ENCODE measurements around the gene MINDY4.
A peak's percentile ranks its signal among the peaks of the same experiment; 100 is the strongest.

MINDY4 gene

DNA sequence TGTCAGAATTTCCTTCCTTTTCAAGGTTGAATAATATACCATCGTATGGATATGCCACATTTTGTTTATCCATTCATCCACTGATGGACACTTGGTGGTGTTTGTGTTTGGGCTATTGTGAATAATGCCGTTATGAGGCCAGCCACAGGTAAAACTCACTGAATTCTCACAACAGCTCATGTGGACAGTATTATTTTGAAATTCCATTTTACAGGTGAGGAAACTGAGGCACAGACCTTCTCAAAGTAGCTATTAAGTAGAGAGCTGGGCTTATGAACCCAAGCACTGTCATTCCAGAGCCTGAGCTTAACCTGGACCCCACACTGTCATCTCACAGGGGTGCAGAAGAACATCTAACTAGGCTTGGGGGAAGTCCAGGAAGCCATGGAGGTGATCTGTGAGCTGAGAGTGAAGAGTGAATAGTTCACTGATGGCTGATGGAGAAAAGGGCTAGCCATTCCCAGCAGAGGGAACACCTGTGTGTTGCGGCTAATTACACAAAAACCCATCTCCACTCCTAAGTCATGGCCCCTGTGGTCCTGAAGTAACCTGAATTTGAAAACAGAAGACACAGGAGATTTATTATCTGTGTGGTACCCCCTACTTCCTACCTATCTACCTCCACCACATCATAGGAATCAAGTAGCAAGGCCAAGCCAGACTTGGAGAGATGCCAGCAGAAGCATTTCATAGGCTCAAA is 10.6 kb upstream of the MINDY4 start:
- no peaks in the 10 kb centered on the region for H3K79me2 ChIP-seq (ENCODE audit: control insufficient read depth, insufficient read depth, low read length, poor library complexity)
- H2BK12ac ChIP-seq (ENCODE audit: low read length): no peak overlapping the region
- no peak overlapping the region for H3K4me2 ChIP-seq (ENCODE audit: low read length)
- no peak for DNase-seq
- no peak overlapping the region for H2AFZ ChIP-seq (ENCODE audit: insufficient read depth, low read length, poor library complexity)
- H4K91ac ChIP-seq (ENCODE audit: low read depth, low read length): no peak overlapping the region
- H3K9ac ChIP-seq (ENCODE audit: low read length): no peak overlapping the region
- no peak overlapping the region for H2BK120ac ChIP-seq (ENCODE audit: insufficient read depth, low read length, poor library complexity)
- no peak overlapping the region for H3K23ac ChIP-seq (ENCODE audit: low read length)
- H3K9me3 ChIP-seq (ENCODE audit: insufficient read depth, low read depth, low read length): peaks cover 2% of the 10 kb centered on the region
- no peaks in the 10 kb centered on the region for H3K36me3 ChIP-seq (ENCODE audit: control insufficient read depth in 1 of 2, insufficient read depth in 2 of 2, low read length in 2 of 2)
- H2AK5ac ChIP-seq (ENCODE audit: low read length): no peak overlapping the region
- no peak overlapping the region for H3K18ac ChIP-seq (ENCODE audit: low read length)
- H3K14ac ChIP-seq (ENCODE audit: low read length): no peak overlapping the region
- H3K4me1 ChIP-seq (ENCODE audit: control insufficient read depth in 1 of 2, insufficient read depth in 2 of 2, low read length in 2 of 2): no peaks in the 10 kb centered on the region
- H3K27me3 ChIP-seq (ENCODE audit: insufficient read depth, low read length): no peaks in the 10 kb centered on the region
- no peak overlapping the region for H3K4ac ChIP-seq (ENCODE audit: low read depth, low read length)
- no peak overlapping the region for H3K4me3 ChIP-seq (ENCODE audit: low read depth, low read length)
- no peak overlapping the region for H3K27ac ChIP-seq (ENCODE audit: low read depth, low read length)
- H2BK5ac ChIP-seq (ENCODE audit: low read depth, low read length, poor library complexity): no peak overlapping the region
- no peak overlapping the region for H4K8ac ChIP-seq (ENCODE audit: low read depth, low read length)
- no CpG with 5 or more reads among the region's 3 CpGs for WGBS (ENCODE audit: extremely low coverage, insufficient coverage, insufficient read length)
- H4K12ac ChIP-seq (ENCODE audit: low read depth, low read length): no peak overlapping the region
- H3K79me1 ChIP-seq (ENCODE audit: low read length): no peaks in the 10 kb centered on the region

DNA sequence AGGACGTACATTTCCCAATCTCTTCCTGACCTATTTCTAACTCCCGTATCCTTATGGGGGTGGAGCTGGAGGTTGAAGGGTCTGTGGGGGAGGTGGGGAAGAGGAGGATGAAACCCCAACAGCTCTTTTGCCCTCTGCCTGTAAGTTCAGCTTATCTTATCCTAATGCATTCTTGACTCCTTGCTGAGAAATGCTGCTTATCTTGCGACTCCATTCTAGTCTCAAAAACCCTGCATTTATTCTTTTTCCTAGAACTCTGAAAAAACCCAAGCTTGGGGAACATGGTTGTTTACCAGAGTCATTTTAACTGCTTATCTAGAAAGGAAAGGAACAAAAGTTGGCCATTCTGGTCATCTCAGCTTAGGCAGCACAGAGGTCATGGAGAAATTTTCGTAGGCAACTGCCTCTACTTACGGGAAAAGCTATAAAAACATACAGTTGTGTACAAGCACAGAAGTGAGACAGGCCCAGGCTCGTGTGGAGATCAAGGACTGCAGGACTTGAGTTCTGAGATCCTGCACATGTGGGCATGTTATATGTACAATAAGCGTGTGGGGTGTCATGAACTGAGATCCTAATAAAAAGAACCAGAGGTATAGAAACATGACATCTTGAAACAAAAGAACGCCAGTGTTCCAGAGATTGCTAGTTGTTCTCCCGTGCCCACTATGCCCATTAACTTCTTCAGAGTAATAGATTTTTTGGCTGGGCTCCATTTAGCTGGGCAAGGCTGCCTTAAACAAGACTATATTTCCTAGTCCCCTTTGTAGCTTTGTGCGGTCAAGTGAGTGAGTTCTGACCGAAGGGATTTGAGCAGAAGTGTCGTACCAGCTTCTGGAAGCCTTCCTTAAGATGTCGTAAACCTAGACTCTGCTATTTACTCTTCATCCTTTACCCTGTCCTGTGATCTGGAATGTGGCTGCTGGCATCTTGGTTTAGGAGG is 9.7 kb upstream of the MINDY4 start:
- Histone ChIP-seq H4K8ac (ENCODE audit: low read depth, low read length) (no peak overlapping the region), H3K36me3 (ENCODE audit: control insufficient read depth in 1 of 2, insufficient read depth in 2 of 2, low read length in 2 of 2) (no peaks in the 10 kb centered on the region), H2BK120ac (ENCODE audit: insufficient read depth, low read length, poor library complexity) (no peak overlapping the region), H2AFZ (ENCODE audit: insufficient read depth, low read length, poor library complexity) (no peak overlapping the region), H2BK12ac (ENCODE audit: low read length) (no peak overlapping the region), H3K4me1 (ENCODE audit: control insufficient read depth in 1 of 2, insufficient read depth in 2 of 2, low read length in 2 of 2) (no peaks in the 10 kb centered on the region), H4K12ac (ENCODE audit: low read depth, low read length) (no peak overlapping the region), H3K79me2 (ENCODE audit: control insufficient read depth, insufficient read depth, low read length, poor library complexity) (no peaks in the 10 kb centered on the region), H2BK5ac (ENCODE audit: low read depth, low read length, poor library complexity) (no peak overlapping the region), H3K4me2 (ENCODE audit: low read length) (no peak overlapping the region), H4K91ac (ENCODE audit: low read depth, low read length) (no peak overlapping the region), H2AK5ac (ENCODE audit: low read length) (no peak overlapping the region), H3K14ac (ENCODE audit: low read length) (no peak overlapping the region), H3K4ac (ENCODE audit: low read depth, low read length) (no peak overlapping the region), H3K23ac (ENCODE audit: low read length) (no peak overlapping the region), H3K79me1 (ENCODE audit: low read length) (no peaks in the 10 kb centered on the region), H3K18ac (ENCODE audit: low read length) (no peak overlapping the region), H3K9ac (ENCODE audit: low read length) (no peak overlapping the region), H3K9me3 (ENCODE audit: insufficient read depth, low read depth, low read length) (peaks cover 2% of the 10 kb centered on the region), H3K27me3 (ENCODE audit: insufficient read depth, low read length) (no peaks in the 10 kb centered on the region), H3K4me3 (ENCODE audit: low read depth, low read length) (no peak overlapping the region), H3K27ac (ENCODE audit: low read depth, low read length) (no peak overlapping the region)
- no CpG with 5 or more reads among the region's 13 CpGs for WGBS (ENCODE audit: extremely low coverage, insufficient coverage, insufficient read length)
- DNase-seq: peak in 1 of 2 donors; percentile 32

DNA sequence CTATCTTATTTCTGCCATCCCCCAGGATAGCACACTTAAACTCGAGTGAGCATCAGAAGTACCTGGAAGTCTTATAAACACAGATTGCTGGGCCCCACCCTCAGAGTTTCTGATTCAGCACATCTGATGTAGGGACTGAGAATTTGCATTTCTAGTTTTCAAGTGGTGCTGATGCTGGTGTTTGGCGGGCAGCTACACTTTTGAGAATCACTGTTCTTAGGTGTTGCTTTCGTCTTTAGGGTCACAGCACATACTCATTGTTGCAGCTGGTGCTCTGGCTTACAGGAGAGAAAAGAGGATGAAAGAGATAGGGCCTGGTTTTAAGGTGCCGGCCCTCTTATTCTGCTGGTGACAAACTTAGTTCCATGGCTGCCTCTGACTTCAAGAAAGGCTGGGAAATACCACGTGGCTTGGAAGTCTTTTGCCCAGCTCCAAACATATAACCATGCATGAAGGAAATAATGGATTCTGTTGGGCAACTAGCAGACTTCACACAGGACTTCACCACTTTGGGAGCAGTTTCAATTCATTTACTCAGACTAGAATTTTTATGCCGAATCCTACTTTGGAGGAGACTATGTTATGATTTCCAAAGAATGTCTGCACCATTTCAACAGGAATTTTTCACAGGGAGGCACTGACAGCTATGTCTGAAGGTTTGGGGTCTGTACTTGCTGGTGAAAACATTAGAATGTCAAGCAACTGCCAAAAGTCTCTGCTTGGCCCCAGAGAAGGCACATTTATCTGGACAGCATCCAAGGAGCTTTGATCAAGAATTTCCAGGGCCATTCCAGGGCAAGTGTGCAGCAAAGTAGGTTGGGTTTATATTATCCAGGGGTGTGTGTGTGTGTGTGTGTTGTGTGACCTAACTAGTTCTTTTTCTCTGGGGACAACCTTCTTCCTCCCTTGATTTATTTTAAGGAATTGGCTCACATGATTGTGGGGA is 6.9 kb upstream of the MINDY4 start:
- Histone ChIP-seq H3K14ac (ENCODE audit: low read length) (no peak overlapping the region), H4K91ac (ENCODE audit: low read depth, low read length) (no peak overlapping the region), H3K9ac (ENCODE audit: low read length) (no peak overlapping the region), H3K27ac (ENCODE audit: low read depth, low read length) (no peak overlapping the region), H3K23ac (ENCODE audit: low read length) (no peak overlapping the region), H4K12ac (ENCODE audit: low read depth, low read length) (no peak overlapping the region), H2AFZ (ENCODE audit: insufficient read depth, low read length, poor library complexity) (no peak overlapping the region), H2BK120ac (ENCODE audit: insufficient read depth, low read length, poor library complexity) (no peak overlapping the region), H3K4me1 (ENCODE audit: control insufficient read depth in 1 of 2, insufficient read depth in 2 of 2, low read length in 2 of 2) (peaks cover 5 to 6% of the 10 kb centered on the region in 2 experiments), H3K4ac (ENCODE audit: low read depth, low read length) (no peak overlapping the region), H3K79me2 (ENCODE audit: control insufficient read depth, insufficient read depth, low read length, poor library complexity) (no peaks in the 10 kb centered on the region), H3K4me3 (ENCODE audit: low read depth, low read length) (no peak overlapping the region), H4K8ac (ENCODE audit: low read depth, low read length) (no peak overlapping the region), H3K9me3 (ENCODE audit: insufficient read depth, low read depth, low read length) (no peaks in the 10 kb centered on the region), H2BK12ac (ENCODE audit: low read length) (no peak overlapping the region), H3K79me1 (ENCODE audit: low read length) (no peaks in the 10 kb centered on the region), H3K36me3 (ENCODE audit: control insufficient read depth in 1 of 2, insufficient read depth in 2 of 2, low read length in 2 of 2) (no peaks in the 10 kb centered on the region), H3K27me3 (ENCODE audit: insufficient read depth, low read length) (no peaks in the 10 kb centered on the region), H2BK5ac (ENCODE audit: low read depth, low read length, poor library complexity) (no peak overlapping the region), H3K4me2 (ENCODE audit: low read length) (no peak overlapping the region), H2AK5ac (ENCODE audit: low read length) (no peak overlapping the region), H3K18ac (ENCODE audit: low read length) (no peak overlapping the region)
- no peak for DNase-seq
- WGBS (ENCODE audit: extremely low coverage, insufficient coverage, insufficient read length): no CpG with 5 or more reads among the region's 6 CpGs

DNA sequence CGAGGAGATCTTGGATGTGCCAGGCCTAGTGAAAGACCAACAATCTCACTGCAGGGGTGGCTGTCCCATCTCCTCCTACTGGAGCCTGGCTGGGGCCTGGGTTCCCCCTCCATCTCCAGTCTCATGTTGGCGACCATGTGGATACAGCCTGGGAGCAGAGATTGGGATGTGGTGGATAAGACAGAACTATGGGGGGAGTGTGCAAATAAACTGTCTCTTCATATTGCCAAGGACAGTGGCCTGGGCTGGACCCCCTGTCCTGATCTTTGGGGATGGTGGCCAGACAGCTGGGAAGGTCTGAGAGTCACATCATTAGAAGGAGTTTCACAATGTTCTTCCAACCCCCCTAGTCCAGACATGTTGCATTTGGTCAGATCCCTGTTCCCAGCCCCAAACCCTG is 5.8 kb upstream of the MINDY4 start:
- peaks cover 5 to 6% of the 10 kb centered on the region in 2 experiments for H3K4me1 ChIP-seq (ENCODE audit: control insufficient read depth in 1 of 2, insufficient read depth in 2 of 2, low read length in 2 of 2)
- no peak overlapping the region for H4K8ac ChIP-seq (ENCODE audit: low read depth, low read length)
- no peak overlapping the region for H2AK5ac ChIP-seq (ENCODE audit: low read length)
- H3K79me2 ChIP-seq (ENCODE audit: control insufficient read depth, insufficient read depth, low read length, poor library complexity): no peaks in the 10 kb centered on the region
- H3K4me2 ChIP-seq (ENCODE audit: low read length): no peak overlapping the region
- H3K79me1 ChIP-seq (ENCODE audit: low read length): no peaks in the 10 kb centered on the region
- H3K18ac ChIP-seq (ENCODE audit: low read length): no peak overlapping the region
- no peaks in the 10 kb centered on the region for H3K9me3 ChIP-seq (ENCODE audit: insufficient read depth, low read depth, low read length)
- H3K23ac ChIP-seq (ENCODE audit: low read length): no peak overlapping the region
- H2AFZ ChIP-seq (ENCODE audit: insufficient read depth, low read length, poor library complexity): peak overlapping the region; percentile 66
- DNase-seq: no peak
- no peaks in the 10 kb centered on the region for H3K36me3 ChIP-seq (ENCODE audit: control insufficient read depth in 1 of 2, insufficient read depth in 2 of 2, low read length in 2 of 2)
- H2BK120ac ChIP-seq (ENCODE audit: insufficient read depth, low read length, poor library complexity): no peak overlapping the region
- no peak overlapping the region for H3K4me3 ChIP-seq (ENCODE audit: low read depth, low read length)
- no peak overlapping the region for H3K27ac ChIP-seq (ENCODE audit: low read depth, low read length)
- WGBS (ENCODE audit: extremely low coverage, insufficient coverage, insufficient read length): no CpG with 5 or more reads among the region's 2 CpGs
- no peak overlapping the region for H3K14ac ChIP-seq (ENCODE audit: low read length)
- H3K4ac ChIP-seq (ENCODE audit: low read depth, low read length): no peak overlapping the region
- H3K27me3 ChIP-seq (ENCODE audit: insufficient read depth, low read length): no peaks in the 10 kb centered on the region
- H2BK12ac ChIP-seq (ENCODE audit: low read length): no peak overlapping the region
- H2BK5ac ChIP-seq (ENCODE audit: low read depth, low read length, poor library complexity): no peak overlapping the region
- H4K12ac ChIP-seq (ENCODE audit: low read depth, low read length): no peak overlapping the region
- H3K9ac ChIP-seq (ENCODE audit: low read length): no peak overlapping the region
- H4K91ac ChIP-seq (ENCODE audit: low read depth, low read length): no peak overlapping the region
